GM23338 (cell line): ENCODE measurements around the gene NTN3. TPM values are rescaled to one million over a fixed set of nuclear protein-coding genes. Genes with fewer than 3 reads are reported as not detected.

Source experiments
- ATAC-seq: fragments of 200-7000 bp; cut with Tn5 transposase; 3 replicates; pipeline ENCODE4 v1.9.1; 2020
- DNase-seq: peaks from one replicate; pipeline ENCODE4 v3.0.0-alpha.2; 2015; ENCODE audit warnings: low spot score
- H2AFZ ChIP-seq: fragments of 200-600 bp; sonication (generic); 2 replicates; pipeline ENCODE4 v1.8.0; 2016; ENCODE audit warnings: antibody characterized with exemption, mild to moderate bottlenecking, moderate library complexity
- H3F3A ChIP-seq: fragments of 200-600 bp; sonication (generic); replicated peaks from 2 replicates; pipeline ENCODE4 v1.8.0; 2017; ENCODE audit warnings: antibody characterized with exemption, mixed run types, low read depth
- H3K27ac ChIP-seq: fragments of 200-600 bp; sonication (generic); 2 replicates; pipeline ENCODE4 v1.6.1; 2016; ENCODE audit warnings: low read depth
- H3K27me3 ChIP-seq: fragments of 200-600 bp; sonication (generic); 2 replicates; pipeline ENCODE4 v1.8.0; 2016; ENCODE audit warnings: mild to moderate bottlenecking, mixed run types, moderate library complexity; ENCODE audit not compliant: insufficient read depth
- H3K36me3 ChIP-seq: fragments of 200-600 bp; sonication (generic); 2 replicates; pipeline ENCODE4 v1.8.0; 2016; ENCODE audit warnings: mild to moderate bottlenecking; ENCODE audit not compliant: insufficient read depth
- H3K4me1 ChIP-seq: fragments of 200-600 bp; sonication (generic); 2 replicates; pipeline ENCODE4 v1.8.0; 2016; ENCODE audit warnings: mild to moderate bottlenecking, moderate library complexity; ENCODE audit not compliant: insufficient read depth
- H3K4me2 ChIP-seq: fragments of 200-600 bp; sonication (generic); 2 replicates; pipeline ENCODE4 v1.7.1; 2017; ENCODE audit warnings: mixed run types
- H3K4me3 ChIP-seq: fragments of 200-600 bp; sonication (generic); 2 replicates; pipeline ENCODE4 v1.6.1; 2016; ENCODE audit warnings: mixed run types
- H3K79me2 ChIP-seq: fragments of 200-600 bp; sonication (generic); replicated peaks from 2 replicates; pipeline ENCODE4 v1.8.0; 2017; ENCODE audit warnings: mild to moderate bottlenecking; ENCODE audit not compliant: insufficient read depth
- H3K9me2 ChIP-seq: fragments of 200-600 bp; sonication (generic); 2 replicates; pipeline ENCODE4 v1.8.0; 2017; ENCODE audit not compliant: insufficient read depth
- H4K20me1 ChIP-seq: fragments of 200-600 bp; sonication (generic); replicated peaks from 2 replicates; pipeline ENCODE4 v1.8.0; 2017; ENCODE audit warnings: mild to moderate bottlenecking; ENCODE audit not compliant: insufficient read depth
- H3K27ac Mint-ChIP-seq: 2 replicates; pipeline ENCODE4 v1.8.0; 2020; ENCODE audit warnings: inconsistent platforms, mild to moderate bottlenecking, moderate library complexity, mixed read lengths
- H3K27me3 Mint-ChIP-seq: 3 replicates; pipeline ENCODE4 v1.8.0; 2022; ENCODE audit warnings: low read depth, mild to moderate bottlenecking, moderate library complexity, mixed read lengths, inconsistent platforms; ENCODE audit not compliant: insufficient read depth, poor library complexity
- H3K36me3 Mint-ChIP-seq: 3 replicates; pipeline ENCODE4 v1.8.0; 2021; ENCODE audit warnings: low read depth, mild to moderate bottlenecking, inconsistent platforms, moderate library complexity, mixed read lengths
- H3K4me1 Mint-ChIP-seq: 3 replicates; pipeline ENCODE4 v1.8.0; 2020; ENCODE audit warnings: mild to moderate bottlenecking, inconsistent platforms, mixed read lengths
- H3K4me3 Mint-ChIP-seq: 3 replicates; pipeline ENCODE4 v1.8.0; 2021; ENCODE audit warnings: moderate library complexity, mild to moderate bottlenecking, inconsistent platforms, mixed read lengths
- H3K9me3 Mint-ChIP-seq: 3 replicates; pipeline ENCODE4 v1.8.0; 2020; ENCODE audit warnings: moderate library complexity, mild to moderate bottlenecking, inconsistent platforms, mixed read lengths
- CREB1 ChIP-seq: fragments of 250-450 bp; sonication (Bioruptor Pico); IDR thresholded peaks from 2 replicates; pipeline ENCODE4 v1.5.0; 2020; ENCODE audit warnings: low read depth, mild to moderate bottlenecking, moderate library complexity
- CTCF ChIP-seq, 2 experiments: fragments of 200-600 bp in 1 of 2; sonication (generic) in 1 of 2; conservative IDR thresholded peaks; 2 replicates each; pipeline versions ENCODE4 v1.5.1 to v1.6.1; 2016 to 2017; ENCODE audit warnings: antibody characterized with exemption in 2 of 2, low read depth in 2 of 2, mild to moderate bottlenecking in 2 of 2, moderate library complexity in 1 of 2
- ETS1 ChIP-seq: IDR thresholded peaks from 2 replicates; pipeline ENCODE4 v1.6.1; 2016; ENCODE audit warnings: antibody characterized with exemption
- EZH2 ChIP-seq: fragments of 200-600 bp; sonication (generic); IDR thresholded peaks from one replicate; pipeline ENCODE4 v1.8.0; 2017; ENCODE audit warnings: antibody characterized with exemption, mild to moderate bottlenecking, low read depth; ENCODE audit not compliant: unreplicated experiment
- EZH2phosphoT487 ChIP-seq: fragments of 200-600 bp; sonication (generic); IDR thresholded peaks from one replicate; pipeline ENCODE4 v1.8.1; 2018; ENCODE audit warnings: antibody characterized with exemption; ENCODE audit not compliant: unreplicated experiment
- JUNB ChIP-seq: IDR thresholded peaks from one replicate; pipeline ENCODE4 v1.6.1; 2016; ENCODE audit warnings: antibody characterized with exemption; ENCODE audit not compliant: unreplicated experiment
- NANOG ChIP-seq: IDR thresholded peaks from 2 replicates; pipeline ENCODE4 v1.6.1; 2016; ENCODE audit warnings: antibody characterized with exemption, borderline replicate concordance
- POLR2AphosphoS5 ChIP-seq: IDR thresholded peaks from 2 replicates; pipeline ENCODE4 v1.6.1; 2016; ENCODE audit warnings: antibody characterized with exemption, low read depth
- REST ChIP-seq: IDR thresholded peaks from one replicate; pipeline ENCODE4 v1.6.1; 2018; ENCODE audit warnings: antibody characterized with exemption; ENCODE audit not compliant: unreplicated experiment
- ZNF114 ChIP-seq: fragments of 250-450 bp; sonication (Bioruptor Pico); IDR thresholded peaks from 2 replicates; pipeline ENCODE4 v1.5.0; 2020; ENCODE audit warnings: mild to moderate bottlenecking, moderate library complexity
- ZNF331 ChIP-seq: fragments of 250-450 bp; sonication (Bioruptor Pico); IDR thresholded peaks from 2 replicates; pipeline ENCODE4 v1.5.0; 2020; ENCODE audit warnings: low read depth, mild to moderate bottlenecking, moderate library complexity
- ZNF462 ChIP-seq: fragments of 250-450 bp; sonication (Bioruptor Pico); IDR thresholded peaks from 2 replicates; pipeline ENCODE4 v1.5.0; 2020; ENCODE audit warnings: mild to moderate bottlenecking, moderate library complexity
- polyA plus RNA-seq: library from polyadenylated mRNA; unstranded; fragments of >200 nt; fragmentation: Nextera tagmentation; extraction: Ambion mirVana; gene quantifications from 2 replicates; pipeline ENCODE4 v1.2.1, GENCODE V29; 2016
- total RNA-seq: library from RNA; depleted of rRNA; stranded (reverse); fragments of >200 nt; shearing (Covaris generic); gene quantifications from 2 replicates; pipeline ENCODE4 v1.2.3, GENCODE V29; 2014

The NTN3 gene
- total and polyA plus RNA-seq, 2 experiments from 2014 or later: 0.10 to 1.7 TPM

GRCh38 chr16:2457946-2458345 lies 13.2 kb upstream of the NTN3 start:
- TF ChIP-seq ZNF462 (no peak), JUNB (no peak), ZNF114 (CRISPR knock-in tag) (no peak), CREB1 (no peak), EZH2 (no peak), CTCF (conservative IDR thresholded peaks at IDR 0.05; ENCODE audit: low read depth in 2 of 2) (no peak), EZH2phosphoT487 (no peak), POLR2AphosphoS5 (no peak), REST (no peak), ZNF331 (CRISPR knock-in tag) (no peak), ETS1 (no peak), NANOG (no peak)
- peaks cover 40% of the 10 kb centered on the region for H3K36me3 Mint-ChIP-seq
- Histone ChIP-seq H3K9me2 (no peaks in the 10 kb centered on the region), H3K4me1 (peaks cover 11% of the 10 kb centered on the region; the same call in 1 of the 2 replicates), H3K27me3 (no peaks in the 10 kb centered on the region), H2AFZ (no peak overlapping the region), H3K36me3 (no peaks in the 10 kb centered on the region), H3K4me3 (no peak overlapping the region), H3K27ac (peak overlapping the region; percentile 16; the same call in 1 of the 2 replicates), H3F3A (peaks cover 18% of the 10 kb centered on the region; the same call in 1 of the 2 replicates), H3K4me2 (no peak overlapping the region), H4K20me1 (peaks cover 10% of the 10 kb centered on the region; the same call in 1 of the 2 replicates), H3K79me2 (peaks cover 12% of the 10 kb centered on the region)
- H3K9me3 Mint-ChIP-seq: no peaks in the 10 kb centered on the region
- H3K4me1 Mint-ChIP-seq: peaks cover 15% of the 10 kb centered on the region
- no peak overlapping the region; the same call in 2 of the 3 replicates for H3K4me3 Mint-ChIP-seq
- DNase-seq: no peak
- H3K27ac Mint-ChIP-seq: no peak overlapping the region
- no peak for ATAC-seq
- H3K27me3 Mint-ChIP-seq: peaks cover 17% of the 10 kb centered on the region
